Activated CD4-positive, alpha-beta T cell treated with anti-CD3 and anti-CD28 coated beads, Interleukin-2, Interleukin-4, amounts not matched to agents 100 ng/mL and 50 ng/mL, durations not matched to agents 16 hours and 8 hours (primary cell): ENCODE data around the gene FAM186B.
"Not testable (repeated sequence)": the region's sequence is repeated elsewhere in the genome, so short reads cannot be mapped to it uniquely, and the experiment has no call there.

ENCODE experiments used
- DNase-seq: peaks from one replicate; pipeline ENCODE4 v3.0.0-alpha.2; 2020; ENCODE audit warnings: low spot score

Gene FAM186B, protein sequence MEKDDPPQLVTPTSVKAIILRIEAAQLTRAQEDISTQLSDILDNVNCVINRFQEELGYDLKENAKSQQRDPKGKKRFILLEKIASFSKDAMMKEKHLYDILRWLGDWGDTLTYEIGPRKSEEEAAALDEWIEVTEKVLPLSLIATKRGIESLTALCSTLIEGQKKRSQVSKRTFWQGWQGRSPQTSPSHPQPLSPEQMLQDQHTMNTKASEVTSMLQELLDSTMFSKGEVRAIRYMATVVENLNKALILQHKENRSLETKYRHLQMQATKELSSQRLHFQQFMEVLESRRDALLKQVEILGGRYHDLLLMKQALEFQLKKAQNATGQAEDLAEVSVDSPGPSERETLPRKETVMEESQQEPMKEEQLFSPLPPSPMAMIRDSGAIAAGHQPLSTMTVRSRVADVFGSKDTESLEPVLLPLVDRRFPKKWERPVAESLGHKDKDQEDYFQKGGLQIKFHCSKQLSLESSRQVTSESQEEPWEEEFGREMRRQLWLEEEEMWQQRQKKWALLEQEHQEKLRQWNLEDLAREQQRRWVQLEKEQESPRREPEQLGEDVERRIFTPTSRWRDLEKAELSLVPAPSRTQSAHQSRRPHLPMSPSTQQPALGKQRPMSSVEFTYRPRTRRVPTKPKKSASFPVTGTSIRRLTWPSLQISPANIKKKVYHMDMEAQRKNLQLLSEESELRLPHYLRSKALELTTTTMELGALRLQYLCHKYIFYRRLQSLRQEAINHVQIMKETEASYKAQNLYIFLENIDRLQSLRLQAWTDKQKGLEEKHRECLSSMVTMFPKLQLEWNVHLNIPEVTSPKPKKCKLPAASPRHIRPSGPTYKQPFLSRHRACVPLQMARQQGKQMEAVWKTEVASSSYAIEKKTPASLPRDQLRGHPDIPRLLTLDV

DNA sequence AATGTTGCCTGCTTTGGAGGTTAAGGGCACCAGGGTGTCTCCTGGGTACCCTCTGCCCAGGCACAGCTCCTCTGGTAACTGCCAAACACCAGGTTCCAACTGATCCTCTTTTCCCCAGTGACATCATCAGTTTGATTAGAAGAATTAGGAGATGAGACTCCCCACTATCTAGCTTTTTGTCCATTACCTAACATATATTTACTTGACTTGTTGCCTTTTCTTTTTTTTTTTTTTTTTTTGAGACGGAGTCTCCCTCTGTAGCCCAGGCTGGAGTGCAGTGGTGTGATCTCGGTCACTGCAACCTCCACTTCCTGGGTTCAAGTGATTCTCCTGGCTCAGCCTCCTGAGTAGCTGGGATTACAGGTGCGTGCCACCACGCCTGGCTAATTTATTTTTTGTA is at the start of gene FAM186B:
TSS of gene FAM186B (minus strand) at position 101 of the 400 bp plus-strand sequence. CDS start 162 bp downstream, outside the sequence.
- not testable (repeated sequence) for DNase-seq

DNA sequence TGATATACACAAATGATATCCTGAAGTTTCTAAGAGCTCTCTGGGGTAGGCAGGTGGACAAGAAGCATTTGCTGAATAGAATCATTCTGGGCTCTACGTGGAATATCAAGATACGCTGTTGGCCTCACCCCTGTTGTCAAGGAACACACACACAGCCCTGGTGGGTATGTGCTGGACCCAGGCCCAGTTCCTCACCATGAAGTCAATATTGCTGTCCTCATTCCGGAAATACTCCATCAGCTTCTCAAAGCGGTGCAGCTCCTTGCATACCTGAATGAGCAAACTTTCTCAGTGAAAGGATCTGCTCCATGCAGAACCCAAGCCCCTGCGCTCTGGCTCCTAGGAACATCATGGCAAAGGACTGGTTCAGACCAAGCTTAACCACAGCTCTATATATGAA is 49.3 kb upstream of the FAM186B start:
- DNase-seq, result no peak

DNA sequence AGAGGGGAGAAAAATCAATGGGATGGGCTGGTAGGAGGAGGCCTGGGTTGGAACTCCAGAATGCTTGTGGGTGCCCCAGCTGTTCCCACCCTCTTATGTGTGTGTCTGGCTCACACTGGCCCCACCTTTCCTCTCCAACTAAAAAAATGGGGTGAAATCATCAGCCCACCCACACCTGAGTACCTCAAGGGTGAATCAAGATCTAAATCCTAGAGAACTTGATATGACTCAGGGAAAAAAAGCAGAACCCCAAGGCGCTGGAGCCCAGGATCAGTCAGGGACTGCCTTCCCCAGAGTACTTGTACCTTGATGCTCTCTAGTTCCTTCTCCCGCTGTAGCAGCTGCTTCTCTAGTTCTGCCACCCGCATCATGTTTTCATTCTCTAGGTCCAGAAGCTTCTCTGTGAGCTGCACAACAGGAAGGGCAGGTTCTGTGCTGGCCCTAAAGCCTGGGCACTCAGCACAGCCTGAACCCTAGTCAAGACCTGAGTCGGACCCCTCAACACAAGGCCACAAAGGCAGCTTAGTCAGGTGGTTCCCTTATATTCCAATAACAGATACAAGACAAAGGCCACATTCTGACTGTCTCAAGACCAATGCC is 47.6 kb upstream of the FAM186B start:
- no peak for DNase-seq

DNA sequence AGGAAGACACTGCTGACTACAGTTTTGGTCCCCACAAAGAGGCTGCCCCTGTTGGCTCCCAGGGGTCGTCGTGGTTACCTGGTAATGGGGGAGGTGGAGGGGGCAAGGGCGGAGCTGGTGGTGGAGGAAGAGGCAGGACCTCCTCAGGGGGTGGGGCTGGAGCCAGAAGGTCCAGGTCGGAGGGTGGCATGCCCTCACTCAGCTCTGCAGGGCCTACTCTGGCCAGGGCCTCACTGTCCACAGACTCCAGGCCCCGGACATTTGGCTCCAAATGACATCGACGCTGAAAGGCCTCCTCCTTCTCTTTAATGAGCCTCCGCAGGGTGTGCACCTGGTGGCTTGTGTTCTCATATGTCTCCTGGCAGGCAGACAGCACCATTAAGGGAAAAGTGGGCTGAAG is 46.4 kb upstream of the FAM186B start:
- no peak for DNase-seq

DNA sequence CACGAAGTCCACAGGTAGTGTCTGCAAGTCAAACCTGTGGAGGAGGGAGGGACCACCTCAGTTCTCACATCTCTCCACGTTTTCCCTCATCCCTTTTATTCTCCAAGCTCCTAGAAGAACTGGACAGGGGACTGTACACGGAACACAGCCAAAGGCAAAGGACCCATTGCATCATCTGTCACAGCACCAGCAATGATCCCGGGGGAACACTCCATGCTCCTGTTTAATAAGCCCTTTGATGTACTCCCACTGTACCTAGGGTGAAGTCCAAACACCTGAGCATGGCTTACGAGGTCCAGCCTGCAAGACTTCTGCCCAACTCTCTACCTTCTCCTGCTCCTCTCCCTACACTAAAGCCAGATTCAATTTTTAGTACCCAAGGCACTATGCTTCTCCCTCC is 44.5 kb upstream of the FAM186B start:
- DNase-seq, result no peak

DNA sequence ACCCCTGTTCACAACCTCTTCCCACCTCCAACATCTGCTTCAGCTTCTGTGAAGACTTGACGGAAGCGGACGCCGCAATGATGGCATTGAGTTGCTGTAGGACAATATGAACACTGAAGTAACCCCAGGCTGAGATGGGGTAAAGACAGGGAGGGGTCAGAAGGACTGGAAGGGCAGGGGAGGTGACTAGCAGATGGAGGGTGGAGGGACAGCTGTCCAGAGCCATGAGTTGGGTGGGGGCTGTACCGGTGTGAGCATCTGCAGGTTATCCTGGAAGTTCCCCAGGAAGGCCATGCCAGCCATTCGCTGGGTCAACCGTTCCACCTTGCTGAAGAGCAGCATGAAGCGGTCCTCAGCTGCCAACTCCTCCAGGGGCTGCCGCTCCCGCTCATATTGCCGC is 44.0 kb upstream of the FAM186B start:
- no peak for DNase-seq

DNA sequence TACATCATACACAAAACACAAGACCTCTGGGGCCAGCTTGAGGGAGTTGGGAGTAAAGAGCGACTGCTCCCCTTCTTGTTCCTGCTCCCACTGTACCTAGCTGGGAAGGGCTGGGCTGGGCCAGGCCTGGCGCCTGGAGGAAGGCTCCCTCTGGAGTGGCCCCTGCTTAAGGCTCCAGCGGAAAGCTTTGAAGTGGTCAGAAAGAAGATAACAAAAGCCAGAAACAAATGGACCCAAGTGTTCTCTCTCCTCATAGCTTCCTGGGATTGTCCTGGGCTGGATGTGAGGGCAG is 43.2 kb upstream of the FAM186B start:
- no peak for DNase-seq

DNA sequence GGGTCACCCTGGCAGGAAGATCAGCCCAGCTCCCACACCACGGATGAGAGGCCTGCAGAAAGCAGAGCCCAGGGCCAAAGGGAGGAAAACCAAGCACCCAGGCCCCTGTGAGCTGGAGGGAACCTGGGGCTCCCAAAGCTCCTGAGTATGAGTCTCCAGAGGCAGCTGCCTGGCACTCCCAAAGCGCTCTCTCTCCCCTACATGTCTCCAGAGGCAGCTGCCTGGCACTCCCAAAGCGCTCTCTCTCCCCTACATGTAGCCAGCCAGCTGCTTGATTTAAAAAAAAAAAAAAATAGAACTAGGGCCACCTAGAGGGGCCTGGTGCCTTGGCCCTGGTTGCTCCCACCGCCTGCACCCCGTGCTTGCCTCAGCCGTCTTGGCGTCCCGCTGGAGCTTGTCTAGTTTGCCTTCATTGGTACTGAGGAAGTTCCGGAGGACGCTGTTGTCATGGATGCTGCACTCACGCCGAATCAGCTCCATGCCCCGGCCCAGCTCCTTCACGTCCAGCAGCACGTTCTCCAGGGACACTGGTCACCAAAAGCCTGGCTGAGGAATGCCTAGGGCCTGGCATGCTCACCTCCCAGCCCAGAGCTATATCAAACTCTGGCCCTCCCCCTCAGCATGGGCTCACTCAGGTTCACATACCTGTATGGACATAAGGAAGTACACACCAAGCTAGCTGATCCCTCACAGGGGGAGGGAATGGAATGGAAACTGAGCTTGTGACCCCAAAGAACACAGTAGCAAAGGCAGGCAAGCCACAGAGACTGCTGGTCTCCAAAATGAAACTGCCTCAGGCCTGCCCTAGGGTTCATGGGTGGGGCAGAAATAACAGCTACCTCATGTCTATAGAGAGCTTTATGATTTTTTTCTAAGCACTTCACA is 42.6 kb upstream of the FAM186B start:
- no peak for DNase-seq

DNA sequence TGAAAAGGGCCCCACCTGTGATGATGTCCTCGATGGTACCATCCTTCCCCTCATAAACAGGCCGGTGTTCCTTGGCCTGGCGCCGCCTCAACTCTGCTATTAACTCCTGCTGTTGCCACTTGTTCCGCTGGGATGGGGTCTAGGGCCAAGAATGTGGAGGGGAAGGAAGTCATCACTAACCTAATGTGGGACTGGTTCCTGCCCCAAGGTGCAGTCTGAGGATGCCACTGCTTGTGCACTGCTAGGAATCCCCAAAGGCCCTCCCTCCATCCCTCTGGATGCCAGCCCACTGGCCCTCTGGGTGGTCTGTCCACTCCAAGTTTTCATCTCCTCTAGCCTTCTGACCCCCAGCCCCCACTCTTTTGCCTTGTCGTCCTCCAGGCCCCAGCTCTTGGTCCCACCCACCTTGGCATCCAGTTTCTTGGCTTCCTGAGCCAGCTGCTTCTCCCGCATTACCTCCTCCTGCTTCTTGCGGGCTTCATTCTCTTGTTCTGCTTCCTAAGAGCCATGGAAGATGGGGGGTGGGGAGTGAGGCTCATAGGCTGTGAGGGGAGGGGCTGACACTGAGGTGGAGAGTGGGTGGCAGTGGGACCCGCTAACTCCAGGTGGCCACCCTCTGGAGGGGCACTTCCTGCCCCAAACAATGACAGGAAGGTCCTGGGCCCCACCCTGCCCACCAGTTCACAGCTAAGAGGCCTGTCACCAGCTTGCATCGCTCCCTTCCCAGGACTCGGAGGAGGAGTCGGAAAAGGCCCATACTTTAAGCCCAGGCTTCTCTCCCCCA is 41.6 kb upstream of the FAM186B start:
- no peak for DNase-seq

DNA sequence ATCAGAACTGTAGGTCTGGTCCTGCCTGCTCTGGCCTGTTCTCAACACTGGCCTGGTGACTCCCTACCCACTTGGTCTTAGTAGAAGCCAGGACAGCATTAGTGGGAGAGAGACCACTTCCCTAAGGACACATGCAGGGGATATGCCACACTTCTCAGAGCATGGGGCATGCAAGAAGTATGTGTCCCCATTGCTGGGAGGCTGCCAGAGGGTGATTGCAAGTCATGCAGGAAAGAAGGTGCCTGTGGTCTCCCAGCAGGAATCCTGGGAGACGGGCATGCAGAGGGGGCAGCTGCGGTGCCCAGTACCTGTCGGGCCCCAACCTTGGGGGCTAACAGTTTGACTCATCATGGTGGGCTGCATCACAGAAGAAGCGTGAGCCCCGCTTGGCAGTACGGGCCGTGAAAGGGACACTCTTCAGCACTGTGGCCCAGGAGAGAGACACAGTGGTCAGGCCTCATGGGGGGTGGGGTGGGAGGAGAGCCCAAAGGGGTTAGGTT is 40.9 kb upstream of the FAM186B start:
- no peak for DNase-seq

DNA sequence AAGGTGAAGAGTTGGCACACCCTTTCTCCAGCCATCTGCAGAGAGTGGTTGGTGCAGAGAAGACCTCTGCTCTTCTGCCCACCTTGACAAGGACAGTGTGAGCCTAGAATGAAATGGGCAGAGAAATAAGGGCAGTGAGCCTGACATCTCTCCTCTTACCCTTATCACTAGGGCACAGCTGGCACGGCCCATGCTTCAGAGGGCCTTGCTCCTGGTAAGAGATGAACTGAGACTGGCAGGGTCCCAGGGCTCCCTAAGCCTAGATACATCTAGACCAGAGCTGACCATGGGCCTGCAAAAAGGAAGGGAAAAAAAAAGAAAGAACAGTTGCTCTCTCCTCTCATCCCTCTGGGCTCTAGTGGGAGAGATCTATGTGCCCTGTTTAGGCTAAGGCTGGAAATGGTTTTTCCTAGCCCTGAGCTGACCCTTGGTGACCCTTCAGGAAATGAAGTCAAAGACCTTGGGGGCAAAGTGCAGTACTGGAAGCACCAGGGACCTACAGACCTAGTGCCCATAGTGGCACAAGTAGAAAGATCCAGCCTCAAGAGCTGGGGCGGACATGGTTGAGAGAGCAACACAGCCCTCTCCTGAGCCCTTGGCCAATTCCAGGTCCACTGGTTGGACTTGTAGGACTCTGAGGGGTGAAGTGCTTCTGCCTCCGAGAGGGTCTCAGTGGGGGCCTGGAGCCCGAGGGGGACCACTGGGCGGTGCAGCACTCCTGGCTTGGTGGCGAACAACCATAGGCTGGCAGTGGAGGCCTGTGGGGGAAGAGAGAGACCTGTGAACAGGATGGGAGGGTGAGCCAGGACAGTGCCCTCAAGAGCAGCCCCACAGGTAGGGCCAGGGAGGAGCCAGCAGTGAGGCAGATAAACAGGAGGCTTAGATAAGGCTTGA is 40.0 kb upstream of the FAM186B start:
- no peak for DNase-seq

DNA sequence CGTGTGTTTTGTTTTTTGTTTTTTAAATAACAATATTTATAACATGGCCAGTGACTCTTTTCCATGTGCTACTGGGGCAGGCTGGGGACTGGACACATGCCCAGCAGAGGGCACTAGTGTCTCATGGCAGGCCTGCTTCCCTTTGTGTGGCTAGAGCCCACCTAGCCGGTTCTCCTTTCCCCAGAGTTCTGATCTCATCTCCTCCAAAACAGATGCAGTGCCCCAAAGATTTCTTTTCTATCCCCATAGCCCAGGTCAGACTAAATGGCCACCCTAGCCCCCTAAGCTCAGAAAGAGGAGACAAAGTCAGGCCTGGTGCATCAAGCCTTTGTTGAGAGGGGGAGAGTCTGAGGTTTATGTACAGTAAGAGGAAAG is 39.2 kb upstream of the FAM186B start:
- DNase-seq, result peak; percentile 80

DNA sequence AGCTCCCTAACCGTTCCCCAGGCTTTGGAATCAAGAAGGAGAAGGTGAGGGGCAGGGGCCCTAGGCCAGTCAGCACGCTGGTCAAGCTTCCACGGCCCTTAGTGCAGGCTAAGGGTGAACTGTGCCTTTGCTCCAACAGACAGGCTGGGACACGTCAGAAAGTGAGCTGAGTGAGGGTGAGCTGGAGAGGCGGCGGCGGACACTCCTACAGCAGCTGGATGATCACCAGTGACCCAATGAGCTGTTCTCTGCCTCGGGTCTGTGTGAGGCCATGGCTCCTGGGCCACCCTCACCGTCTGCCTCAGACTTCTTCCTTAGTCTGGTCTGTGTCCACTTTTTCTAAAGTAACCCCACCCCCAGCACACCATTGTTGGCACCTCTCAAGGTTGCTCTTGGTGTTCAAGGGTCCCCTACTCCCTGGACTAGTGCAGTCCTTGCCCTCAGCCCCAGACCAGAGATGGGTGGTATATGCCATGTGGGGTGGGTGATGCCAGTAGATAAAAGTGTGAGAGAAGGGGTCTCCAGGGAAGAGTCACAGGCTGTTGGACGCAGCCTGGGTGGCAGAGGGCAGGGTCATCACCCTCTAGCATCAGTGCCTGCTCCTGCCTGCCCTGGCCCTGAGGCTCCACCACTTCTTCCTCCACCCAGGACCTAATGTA is 38.7 kb upstream of the FAM186B start:
- no peak for DNase-seq

DNA sequence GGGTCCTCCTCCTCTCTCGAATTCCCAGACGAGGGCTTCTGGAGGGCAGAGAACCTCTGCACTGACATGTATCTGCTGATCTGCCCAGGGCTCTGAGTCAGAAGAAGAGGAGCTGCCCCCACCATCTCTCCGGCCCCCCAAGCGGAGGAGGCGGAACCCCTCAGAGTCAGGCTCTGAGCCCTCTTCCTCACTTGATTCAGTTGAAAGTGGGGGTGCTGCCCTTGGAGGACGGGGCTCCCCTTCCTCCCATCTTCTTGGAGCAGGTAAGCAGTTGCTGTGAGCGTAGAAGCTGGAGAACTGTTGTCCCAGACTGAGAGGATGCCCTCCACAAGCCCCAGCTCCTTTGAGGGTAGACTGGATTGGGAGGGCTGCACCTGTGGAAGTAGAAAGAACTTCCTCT is 37.7 kb upstream of the FAM186B start:
- no peak for DNase-seq

DNA sequence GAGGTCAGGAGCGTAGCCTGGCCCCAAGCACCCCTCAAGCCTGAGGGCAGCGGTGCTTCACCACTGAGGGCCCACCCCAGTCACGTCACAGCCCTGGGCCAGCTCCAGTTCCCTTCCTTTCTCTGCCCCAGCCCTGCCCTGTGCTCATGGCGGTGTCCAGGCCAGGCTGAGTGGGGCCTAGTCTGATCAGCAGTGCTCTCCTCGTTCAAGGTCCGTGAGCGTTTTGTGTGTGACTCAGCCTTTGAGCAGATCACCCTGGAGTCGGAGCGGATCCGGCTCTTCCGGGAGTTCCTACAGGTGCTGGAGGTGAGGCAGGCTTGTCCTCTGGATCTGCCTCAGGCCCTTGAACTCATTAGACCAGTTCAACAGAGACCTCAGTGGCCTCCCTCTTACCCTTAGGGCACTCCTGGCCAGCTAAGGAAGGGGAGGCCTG is 36.9 kb upstream of the FAM186B start:
- DNase-seq, result no peak

DNA sequence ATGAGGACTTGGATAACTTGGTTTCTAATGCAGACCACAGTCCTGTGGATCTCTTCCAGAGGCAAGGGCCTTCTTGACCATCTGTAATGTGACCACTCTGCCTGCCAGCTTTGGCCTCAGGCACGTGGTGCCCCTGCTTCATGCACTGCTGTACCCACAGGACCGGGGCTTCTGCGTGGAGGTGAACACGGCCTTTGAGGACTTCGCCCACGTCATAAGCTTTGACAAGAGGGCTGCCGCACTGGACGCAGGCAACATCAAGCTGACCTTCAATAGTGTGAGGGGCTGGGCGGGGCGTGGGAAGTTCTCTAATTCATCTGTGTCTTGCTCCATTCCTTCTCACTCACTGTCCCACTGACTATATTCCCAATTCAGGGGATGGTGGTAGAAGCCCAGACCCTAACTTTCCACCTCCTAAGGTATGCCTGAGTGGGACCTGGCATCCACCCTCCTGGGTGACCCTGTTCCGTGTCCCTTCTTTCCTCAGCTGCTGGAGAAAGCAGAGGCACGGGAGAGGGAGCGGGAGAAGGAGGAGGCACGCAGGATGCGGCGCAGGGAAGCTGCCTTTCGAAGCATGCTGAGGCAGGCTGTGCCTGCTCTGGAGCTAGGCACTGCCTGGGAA is 36.4 kb upstream of the FAM186B start:
- no peak for DNase-seq

DNA sequence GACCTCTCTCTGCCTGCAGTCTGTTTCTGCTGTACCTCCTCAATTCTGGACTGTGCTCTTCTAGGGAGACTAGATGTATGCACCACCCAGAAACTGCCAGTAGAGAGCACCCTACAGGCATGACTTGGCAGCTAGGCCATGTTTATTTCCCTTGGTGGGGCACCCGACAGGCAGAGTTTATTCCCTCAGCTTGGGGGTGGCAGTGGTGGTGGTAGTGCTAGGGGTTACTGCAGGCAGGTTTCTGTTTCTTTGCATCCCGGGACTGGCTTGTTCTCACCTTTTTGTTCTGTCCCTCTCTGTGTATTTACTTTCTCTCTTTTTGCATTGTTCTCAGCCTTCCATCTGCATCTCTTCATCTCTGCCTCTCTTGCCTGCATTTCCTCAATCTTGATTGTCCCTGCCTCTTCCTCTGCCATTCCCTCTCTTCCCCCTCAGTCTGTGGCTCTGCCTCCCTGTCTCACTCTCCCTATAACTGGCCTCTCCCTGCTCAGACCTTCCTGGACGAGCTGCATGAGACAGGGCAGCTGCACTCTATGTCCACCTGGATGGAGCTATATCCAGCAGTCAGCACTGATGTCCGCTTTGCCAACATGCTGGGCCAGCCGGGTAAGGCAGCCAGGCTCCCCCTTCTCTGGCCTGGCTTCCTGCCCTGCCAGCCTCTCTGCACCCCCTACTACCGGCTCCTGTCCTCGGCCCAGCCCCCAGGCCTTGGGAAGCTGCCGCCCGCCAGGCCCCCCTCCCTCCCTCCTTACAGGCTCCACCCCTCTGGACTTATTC is 31.7 kb upstream of the FAM186B start:
- DNase-seq, result peak; percentile 67

DNA sequence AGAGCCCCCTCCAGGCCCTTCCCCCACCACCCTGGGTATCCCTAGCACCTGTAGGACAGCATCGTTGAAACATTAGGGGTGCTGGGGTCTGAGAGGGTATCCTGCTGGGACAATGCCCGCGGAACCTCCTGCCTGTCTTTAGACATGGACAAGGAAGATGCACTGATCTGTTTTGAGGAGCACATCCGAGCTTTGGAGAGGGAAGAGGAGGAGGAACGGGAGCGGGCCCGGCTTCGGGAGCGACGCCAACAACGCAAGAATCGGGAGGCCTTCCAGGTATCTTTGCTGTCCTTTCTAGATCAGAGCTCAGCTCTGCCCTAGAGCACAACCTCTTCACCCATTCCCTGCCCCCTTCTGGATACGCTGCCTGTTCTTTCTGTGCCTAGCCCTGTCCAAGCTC is 31.1 kb upstream of the FAM186B start:
- no peak for DNase-seq
